Fibroblast of the aortic adventitia (primary cell): ENCODE measurements around the gene ERCC6L2. TPM values are rescaled to one million over a fixed set of nuclear protein-coding genes. Genes with fewer than 3 reads are reported as not detected.

Experiments used
- DNase-seq: peaks from one replicate; pipeline ENCODE4 v3.0.0-alpha.2; 2010; ENCODE audit warnings: low read depth
- H3K4me3 ChIP-seq: 2 replicates; pipeline ENCODE4 v1.5.1; 2011; ENCODE audit warnings: low read depth, mild to moderate bottlenecking, control low read depth, low read length, moderate library complexity
- CTCF ChIP-seq: IDR thresholded peaks from 2 replicates; pipeline ENCODE4 v1.5.1; 2011; ENCODE audit warnings: mild to moderate bottlenecking, low read length, control low read depth, inconsistent platforms; ENCODE audit not compliant: insufficient read depth
- total RNA-seq: library from RNA; depleted of rRNA; stranded (reverse); fragments of >200 nt; gene quantifications from 2 replicates; pipeline ENCODE4 v1.2.3, GENCODE V29; 2012; ENCODE audit warnings: low replicate concordance

The ERCC6L2 gene
- total RNA-seq, 1 donor: 93.3 TPM

GRCh38 chr9:95930277-95930676 lies 54.8 kb downstream of the ERCC6L2 start:
- no peak overlapping the region for H3K4me3 ChIP-seq
- TF ChIP-seq CTCF: no peak
- DNase-seq: no peak

- TF ChIP-seq CTCF: no peak
- H3K4me3 ChIP-seq: no peak overlapping the region
- DNase-seq: no peak
These were observed 60.5 kb downstream of the ERCC6L2 start for GRCh38 chr9:95935861-95936578.

- DNase-seq: no peak
- no peak overlapping the region for H3K4me3 ChIP-seq
- TF ChIP-seq CTCF: no peak
These were observed 61.1 kb downstream of the ERCC6L2 start for GRCh38 chr9:95936579-95937075.

- no peak overlapping the region for H3K4me3 ChIP-seq
- TF ChIP-seq CTCF: no peak
- no peak for DNase-seq
These were observed 61.6 kb downstream of the ERCC6L2 start for GRCh38 chr9:95937131-95937530.

- H3K4me3 ChIP-seq: no peak overlapping the region
- no peak for TF ChIP-seq CTCF
- no peak for DNase-seq
These were observed 63.2 kb downstream of the ERCC6L2 start for GRCh38 chr9:95938724-95939123.

- no peak for DNase-seq
- no peak overlapping the region for H3K4me3 ChIP-seq
- TF ChIP-seq CTCF: no peak
These were observed 64.0 kb downstream of the ERCC6L2 start for GRCh38 chr9:95939472-95939871.

GRCh38 chr9:95940265-95940664 lies 64.8 kb downstream of the ERCC6L2 start:
- H3K4me3 ChIP-seq: no peak overlapping the region
- TF ChIP-seq CTCF: no peak
- DNase-seq: peak; percentile 11
